Measurements from ENCODE around the gene PRSS12. TPM values are rescaled to one million over a fixed set of nuclear protein-coding genes. Genes with fewer than 3 reads are reported as not detected.

The PRSS12 gene
- total RNA-seq, 1 experiment from 2014 or later, result 5.4 TPM

- Histone ChIP-seq H3K4ac (ENCODE audit: low read depth, low read length) (no peak overlapping the region), H3K4me2 (ENCODE audit: insufficient read depth, insufficient read length, low read length) (no peak overlapping the region), H3K27me3 (ENCODE audit: insufficient read depth, low read length) (no peaks in the 10 kb centered on the region), H3K27ac (ENCODE audit: insufficient read length, low read depth, low read length) (no peak overlapping the region), H3K14ac (ENCODE audit: insufficient read depth, low read length) (no peak overlapping the region), H4K91ac (ENCODE audit: insufficient read length, low read depth, low read length) (no peak overlapping the region), H3K56ac (ENCODE audit: insufficient read length, low read depth, low read length) (no peak overlapping the region), H2AK5ac (ENCODE audit: insufficient read length, low read length) (no peak overlapping the region), H3K23ac (ENCODE audit: insufficient read length, low read depth, low read length) (no peak overlapping the region), H2BK12ac (ENCODE audit: insufficient read length, low read depth, low read length) (no peak overlapping the region), H4K5ac (ENCODE audit: insufficient read length, low read depth, low read length) (no peak overlapping the region), H3K9me3 (ENCODE audit: control insufficient read depth, low read depth, low read length) (no peaks in the 10 kb centered on the region), H4K8ac (replicated peaks; ENCODE audit: insufficient read length, low read depth, low read length) (no peak overlapping the region), H3K23me2 (ENCODE audit: insufficient read length, low read depth, low read length, poor library complexity, severe bottlenecking) (no peaks in the 10 kb centered on the region), H3K79me2 (ENCODE audit: insufficient read depth, low read length) (no peaks in the 10 kb centered on the region), H3T11ph (ENCODE audit: low read length) (no peak overlapping the region), H2BK5ac (ENCODE audit: insufficient read length, low read length) (no peak overlapping the region), H3K79me1 (ENCODE audit: insufficient read depth, low read depth, low read length, poor library complexity, severe bottlenecking) (no peaks in the 10 kb centered on the region), H3K9ac (ENCODE audit: extremely low read depth, insufficient read length, low read length) (no peak overlapping the region), H3K18ac (ENCODE audit: insufficient read length, low read depth, low read length) (no peak overlapping the region), H2AFZ (ENCODE audit: low read length) (no peak overlapping the region), H2BK120ac (ENCODE audit: low read depth, low read length, poor library complexity, severe bottlenecking) (no peak overlapping the region), H2BK15ac (ENCODE audit: low read depth, low read length) (no peak overlapping the region), H3K4me1 (ENCODE audit: insufficient read depth, low read length) (no peaks in the 10 kb centered on the region; the same call in 1 of the 2 replicates), H2BK20ac (ENCODE audit: low read depth, low read length, poor library complexity, severe bottlenecking) (no peak overlapping the region), H4K20me1 (ENCODE audit: control insufficient read depth, insufficient read depth, insufficient read length) (no peaks in the 10 kb centered on the region)
- DNase-seq, result no peak
- Mint-ChIP-seq H3K4me1 (peaks cover 12 to 15% of the 10 kb centered on the region in 2 experiments), H3K4me3 (no peak overlapping the region), H3K9me3 (no peaks in the 10 kb centered on the region), H3K27ac (peak overlapping the region in 1 of 3 experiments; percentile 5; a peak in 3 of 7 replicates), H3K27me3 (ENCODE audit: low read depth) (no peaks in the 10 kb centered on the region; the same call in 1 of the 2 replicates), H3K36me3 (ENCODE audit: insufficient read depth in 1 of 3, low read depth in 3 of 3) (no peaks in the 10 kb centered on the region)
- TF ChIP-seq CTCF (conservative IDR thresholded peaks at IDR 0.05), result no peak
- no CpG with 5 or more reads among the region's 5 CpGs for WGBS (ENCODE audit: extremely low coverage, insufficient read length, low lambda C conversion rate)
Measured at GRCh38 chr4:118322831-118323502, 29.8 kb downstream of the PRSS12 start.
